GM19099 (cell line): Measurements from ENCODE around the gene GRK5.

Source experiments
- POLR2A ChIP-seq: IDR thresholded peaks from 3 replicates; pipeline ENCODE4 v1.6.1; 2011; ENCODE audit warnings: low read depth; ENCODE audit not compliant: insufficient read length; ENCODE audit errors: extremely low read depth

Gene GRK5

DNA sequence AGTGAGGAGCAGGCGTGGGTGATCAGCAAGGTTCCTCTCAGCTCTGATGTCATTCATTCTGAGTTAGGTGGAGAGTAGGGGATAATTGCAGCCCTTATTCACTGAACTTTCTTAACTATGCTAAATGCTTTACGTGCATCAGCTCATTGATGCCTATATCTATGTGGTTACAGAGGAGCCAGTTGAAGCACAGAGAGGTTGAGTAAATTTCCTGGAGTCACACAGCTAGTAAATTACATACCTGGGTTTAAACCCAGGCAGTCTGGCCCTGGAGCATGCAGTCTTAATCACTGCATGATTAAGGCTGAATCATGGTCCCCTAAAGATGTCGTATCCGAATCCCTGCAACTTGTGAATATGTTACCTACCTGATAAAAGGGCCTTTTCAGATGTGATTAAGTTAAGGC lies 99.6 kb downstream of the GRK5 start:
- TF ChIP-seq POLR2A, result no peak

DNA sequence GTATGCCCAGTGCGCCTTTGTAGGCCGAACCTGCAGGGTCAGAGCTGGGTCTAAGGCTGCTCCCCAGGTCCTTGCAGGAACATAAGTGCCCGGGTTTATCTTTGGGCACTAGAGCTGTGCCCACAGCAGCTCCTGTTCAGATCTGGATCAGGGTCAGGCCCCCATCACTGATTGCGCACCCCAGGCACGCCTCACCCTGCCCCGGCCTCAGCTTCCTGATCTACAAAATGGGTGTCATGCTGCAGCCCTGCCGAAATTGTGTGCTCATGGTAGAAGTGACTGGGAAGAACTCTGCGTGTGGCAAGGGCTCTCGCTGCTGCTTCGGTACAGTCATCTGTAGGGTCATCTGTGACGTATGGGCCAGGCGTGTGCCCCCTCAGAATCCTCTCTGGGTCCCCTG lies 100.7 kb downstream of the GRK5 start:
- TF ChIP-seq POLR2A, result no peak

DNA sequence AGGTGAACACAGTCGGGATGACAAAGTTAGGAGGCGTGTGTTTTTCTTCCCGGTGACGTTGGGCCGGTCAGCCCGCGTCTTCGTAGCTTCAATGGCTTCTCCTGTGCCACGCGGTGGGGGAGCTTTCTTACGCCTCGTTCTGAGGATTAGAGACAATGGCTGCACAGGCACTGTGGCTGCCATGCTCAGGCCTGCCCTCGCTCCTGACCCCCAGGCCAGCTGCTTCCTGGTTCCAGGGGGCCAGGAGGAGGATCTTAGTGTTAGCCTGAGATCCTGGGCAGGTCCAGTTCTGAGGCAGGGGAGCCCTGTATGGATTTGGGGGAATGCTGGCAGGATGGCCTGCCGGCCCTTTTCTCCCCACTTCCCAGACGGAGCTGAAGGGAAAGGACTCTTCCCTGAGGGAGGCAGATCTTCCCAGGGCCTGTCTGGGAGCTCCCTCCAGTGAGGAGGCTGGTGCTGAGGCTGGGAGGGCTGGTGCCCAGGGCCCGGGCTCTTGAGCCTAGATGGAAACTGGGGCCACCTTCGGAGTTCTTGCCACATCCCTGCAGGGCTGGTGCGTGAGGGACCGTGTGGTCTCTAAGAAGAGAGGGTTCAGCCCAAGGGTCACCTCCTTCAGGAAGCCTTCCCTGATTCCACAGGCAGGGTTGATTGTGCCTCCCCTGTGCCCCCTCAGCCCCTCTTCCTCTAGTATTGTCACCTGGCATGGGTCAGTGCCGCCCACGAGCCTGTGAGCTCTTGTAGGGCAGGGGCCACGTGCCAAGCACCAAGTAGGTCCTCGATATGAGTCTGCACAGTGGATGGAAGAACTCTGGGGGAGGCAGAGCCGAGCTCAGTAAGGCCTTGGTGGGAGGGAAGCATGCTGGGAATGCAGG lies 101.4 kb downstream of the GRK5 start:
- no peak for TF ChIP-seq POLR2A

DNA sequence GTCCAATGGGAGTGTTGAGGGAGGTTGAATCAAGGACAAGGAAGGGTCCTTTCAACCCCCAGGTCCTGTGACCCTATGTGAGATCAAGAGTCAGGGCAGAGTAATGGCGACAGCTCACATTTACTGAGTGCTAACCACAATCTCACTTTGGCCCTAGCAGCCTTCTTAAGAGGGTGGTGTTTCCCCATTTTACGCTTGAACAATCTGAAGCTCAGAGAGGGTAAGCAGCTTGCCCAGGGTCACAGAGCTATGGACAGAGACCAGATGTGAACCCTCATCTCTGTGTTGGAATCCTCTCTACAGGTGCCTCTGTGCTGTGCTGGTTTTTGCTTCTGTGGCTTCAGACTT lies 102.0 kb downstream of the GRK5 start:
- TF ChIP-seq POLR2A, result no peak

DNA sequence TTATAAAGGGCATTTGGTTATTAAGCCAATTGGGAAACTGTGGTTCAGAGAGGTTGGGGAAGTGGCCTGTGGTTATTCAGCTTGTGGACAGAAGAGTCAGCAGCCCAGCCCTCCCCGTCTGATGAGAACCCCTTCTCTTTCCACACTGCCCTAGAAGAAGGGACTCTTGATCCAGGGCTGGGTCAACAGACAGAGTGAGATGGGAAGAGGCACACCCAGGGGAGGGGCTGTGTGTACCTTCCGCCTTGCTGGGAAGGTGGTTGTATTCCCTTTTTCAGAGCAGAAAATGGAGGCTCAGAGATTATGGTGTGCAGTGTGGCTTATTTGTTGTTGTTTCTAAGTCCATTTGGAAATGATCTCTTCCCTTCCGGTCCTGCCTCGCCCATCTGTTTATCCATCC lies 103.4 kb downstream of the GRK5 start:
- no peak for TF ChIP-seq POLR2A

DNA sequence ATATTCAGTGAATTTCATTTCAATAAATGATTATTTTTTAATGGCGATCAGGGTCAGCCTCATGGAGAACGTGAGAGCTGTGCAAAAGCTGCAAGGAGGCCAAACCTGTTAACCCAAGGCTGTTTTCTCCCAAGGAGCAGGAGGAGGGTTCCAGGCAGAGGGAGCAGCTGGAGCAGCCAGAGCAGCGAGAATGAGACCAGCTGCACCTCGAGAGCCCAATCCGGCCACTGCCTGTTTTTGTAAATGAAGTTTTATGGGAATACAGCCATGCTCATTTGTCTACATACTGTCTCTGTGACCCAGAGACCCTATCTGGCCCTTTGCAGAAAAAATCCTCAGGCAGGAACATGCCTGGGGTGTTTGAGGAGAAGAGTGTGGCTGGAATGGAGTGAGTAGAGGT lies 104.9 kb downstream of the GRK5 start:
- no peak for TF ChIP-seq POLR2A

DNA sequence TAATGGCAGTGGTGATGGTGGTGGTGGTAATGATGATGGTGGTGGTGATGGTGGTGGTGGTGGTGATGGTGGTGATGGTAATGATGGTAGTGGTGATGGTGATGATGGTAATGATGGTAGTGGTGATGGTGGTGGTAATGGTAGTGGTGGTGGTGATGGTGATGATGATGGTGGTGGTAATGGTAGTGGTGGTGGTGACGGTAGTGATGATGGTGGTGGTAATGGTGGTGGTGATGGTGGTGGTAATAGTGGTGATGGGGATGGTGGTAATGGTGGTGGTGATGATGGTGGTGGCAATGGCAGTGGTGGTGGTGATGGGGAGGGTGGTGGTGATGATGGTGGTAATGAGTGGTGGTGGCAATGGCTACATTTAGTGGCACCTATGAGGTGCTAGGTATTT lies 105.7 kb downstream of the GRK5 start:
- no peak for TF ChIP-seq POLR2A

DNA sequence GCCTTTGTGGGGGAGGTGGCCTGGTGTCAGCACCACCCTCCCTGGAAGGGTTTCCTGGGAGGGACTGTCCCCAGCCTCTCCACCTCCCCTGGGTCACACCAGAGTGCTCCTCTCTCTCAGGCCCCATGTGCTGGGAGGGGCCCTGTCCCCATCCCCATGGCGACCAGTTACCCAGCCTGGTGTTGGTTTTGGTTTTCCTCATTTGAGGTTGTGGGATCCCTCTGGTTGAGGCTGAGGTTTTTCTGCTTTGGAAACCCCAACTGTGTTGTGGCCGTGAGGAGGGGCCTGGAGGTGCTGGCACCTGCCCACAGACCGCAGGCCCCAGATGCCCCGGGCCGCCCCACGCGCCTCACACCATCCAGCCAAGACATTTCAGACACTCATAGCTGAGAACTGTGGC lies 106.3 kb downstream of the GRK5 start:
- no peak for TF ChIP-seq POLR2A

DNA sequence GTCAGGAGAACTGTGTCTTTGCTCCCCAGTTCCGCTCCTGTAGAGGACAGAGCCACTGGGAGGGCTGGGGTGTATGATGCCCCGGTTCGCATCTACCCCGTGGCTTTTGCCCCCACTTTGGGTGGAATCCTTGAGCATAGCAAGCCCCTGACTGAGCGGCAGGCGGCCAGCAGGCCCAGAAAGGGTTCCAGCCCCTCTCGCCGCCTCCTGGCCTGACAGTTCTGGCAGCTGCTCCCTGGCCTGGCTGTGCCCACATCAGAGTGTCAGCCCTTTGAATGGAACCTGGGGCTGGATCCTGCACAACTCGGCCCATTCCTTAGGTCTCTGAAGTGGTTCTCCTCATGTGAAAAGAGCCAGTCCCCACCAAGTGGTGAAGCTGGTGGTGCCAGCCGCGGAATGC lies 106.7 kb downstream of the GRK5 start:
- no peak for TF ChIP-seq POLR2A

DNA sequence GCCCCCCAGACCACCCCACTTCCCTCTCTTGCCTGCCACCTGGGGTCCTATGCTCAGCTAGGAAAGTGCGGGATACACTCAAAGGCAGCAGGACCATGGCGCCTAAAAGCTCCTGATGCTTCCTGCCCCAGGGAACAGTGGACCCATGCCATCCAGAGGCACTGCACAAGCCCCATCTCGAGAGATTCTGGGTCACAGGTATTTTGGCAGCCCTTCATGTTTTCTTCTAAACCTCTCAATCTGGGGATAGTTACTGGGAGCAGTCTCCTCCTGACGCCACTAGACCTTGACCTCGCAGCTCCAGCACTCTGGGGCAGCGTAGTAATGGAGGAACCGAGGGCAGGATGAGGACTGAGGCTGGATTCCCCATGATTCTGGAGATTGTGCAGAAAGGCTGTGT lies 107.1 kb downstream of the GRK5 start:
- no peak for TF ChIP-seq POLR2A

DNA sequence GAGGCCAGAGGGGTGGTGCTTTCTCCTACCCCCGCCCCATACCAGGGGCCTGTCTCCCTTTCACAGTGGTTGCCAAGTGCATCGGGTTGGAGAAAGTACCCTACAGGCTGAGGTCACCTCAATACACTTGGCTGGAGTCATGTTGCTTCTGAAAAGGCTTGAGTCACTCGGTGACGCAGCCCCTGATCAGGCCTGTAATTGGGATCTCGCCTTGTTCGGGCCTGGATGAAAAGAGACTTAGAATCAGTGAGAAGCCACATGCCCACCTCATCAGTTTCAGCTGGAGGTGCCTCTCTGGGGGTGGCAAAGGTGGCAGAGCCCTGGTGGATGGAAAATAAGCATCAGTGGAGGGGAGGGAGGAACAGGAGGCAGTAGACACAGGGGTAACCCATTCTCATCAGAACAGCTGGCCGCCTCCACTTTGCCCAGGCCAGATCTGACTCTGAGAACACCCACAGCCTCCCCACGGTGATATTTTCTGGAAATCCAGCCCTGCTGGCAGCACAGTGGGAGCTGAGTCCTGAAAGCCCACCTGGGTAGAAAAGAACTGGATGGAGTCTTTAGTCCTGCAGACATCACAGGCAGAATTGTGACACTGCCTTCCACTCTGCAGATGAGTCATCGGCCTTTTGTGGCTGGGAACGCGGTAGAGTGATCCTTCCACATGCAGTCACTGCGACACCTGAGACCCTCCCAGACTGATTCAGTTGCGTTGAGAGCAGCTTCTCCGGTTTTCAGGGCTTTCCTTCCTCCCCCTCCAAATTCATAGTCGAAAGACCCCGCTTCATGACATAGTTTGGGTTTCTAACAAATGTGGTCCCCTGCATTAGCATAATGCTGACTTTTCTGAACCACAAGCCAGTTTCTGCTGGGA lies 108.0 kb downstream of the GRK5 start:
- TF ChIP-seq POLR2A, result no peak

DNA sequence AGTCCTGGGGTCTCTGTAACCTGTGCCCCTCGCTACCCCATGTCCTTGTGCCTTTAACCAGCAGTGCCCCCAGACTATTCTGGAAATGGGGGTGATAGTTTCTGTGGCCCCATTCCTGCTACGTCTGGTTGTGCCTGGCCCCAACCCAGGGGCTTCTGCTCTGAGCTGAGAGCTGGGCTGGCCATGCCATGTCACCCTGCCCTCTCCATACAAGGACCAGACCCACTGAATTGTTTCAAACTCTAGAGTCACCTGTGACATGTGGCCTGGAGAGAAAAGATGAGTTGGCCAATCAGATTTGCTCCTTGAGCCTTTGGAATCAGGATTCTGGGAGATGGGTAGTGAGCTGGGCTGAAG lies 108.6 kb downstream of the GRK5 start:
- no peak for TF ChIP-seq POLR2A

DNA sequence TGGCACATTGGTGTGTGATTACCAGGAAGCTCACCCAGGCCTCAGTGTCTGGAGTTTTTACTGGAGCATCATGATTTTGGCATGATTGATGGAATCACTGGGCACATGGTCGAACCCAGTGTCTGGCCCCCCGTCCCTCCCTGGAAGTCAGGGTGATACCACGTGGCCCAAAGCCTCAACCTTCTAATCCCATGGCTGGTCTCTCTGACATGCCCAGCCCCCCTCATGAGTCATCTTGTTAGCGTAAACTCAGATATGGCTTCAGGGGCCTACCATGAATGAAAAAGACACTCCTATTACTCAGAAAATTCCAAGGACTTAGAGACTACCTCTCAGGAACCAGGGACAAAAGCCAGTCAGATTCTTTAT lies 109.3 kb downstream of the GRK5 start:
- no peak for TF ChIP-seq POLR2A

DNA sequence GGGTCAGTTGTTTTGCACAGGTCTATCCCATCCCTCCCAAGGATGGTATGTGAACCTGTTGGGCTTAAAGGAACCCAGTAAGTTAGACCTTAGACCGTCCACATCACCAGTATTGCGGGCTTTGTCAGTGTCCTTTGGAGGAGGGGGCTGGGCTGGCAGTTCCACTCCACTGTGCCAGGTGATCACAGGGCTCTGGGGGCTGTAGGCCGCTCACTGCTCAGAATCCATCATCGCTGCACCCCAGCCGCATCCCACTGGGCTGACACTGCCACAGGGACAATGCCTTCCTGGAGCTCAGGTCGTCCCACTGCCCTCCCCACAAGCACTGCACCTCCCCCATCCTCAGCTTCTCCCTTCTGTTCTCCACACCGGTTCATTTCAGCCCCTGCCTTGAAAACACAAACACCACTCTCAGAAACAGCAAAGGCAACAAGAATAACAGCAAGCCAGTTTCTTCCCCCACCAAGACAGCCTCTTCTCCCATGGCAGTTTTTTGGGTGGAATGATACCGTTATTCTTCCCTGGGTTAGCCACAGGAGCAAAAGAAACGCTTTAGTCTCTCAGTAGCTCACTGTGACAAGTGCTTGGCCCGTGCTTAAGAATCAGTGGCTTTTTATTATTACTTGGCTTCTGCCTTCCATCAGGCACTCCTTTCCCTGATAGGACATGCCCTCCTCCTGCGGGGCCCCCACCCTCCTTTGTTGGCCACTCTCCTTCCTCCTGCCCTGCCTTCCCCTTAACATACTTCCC lies 111.2 kb downstream of the GRK5 start:
- no peak for TF ChIP-seq POLR2A

DNA sequence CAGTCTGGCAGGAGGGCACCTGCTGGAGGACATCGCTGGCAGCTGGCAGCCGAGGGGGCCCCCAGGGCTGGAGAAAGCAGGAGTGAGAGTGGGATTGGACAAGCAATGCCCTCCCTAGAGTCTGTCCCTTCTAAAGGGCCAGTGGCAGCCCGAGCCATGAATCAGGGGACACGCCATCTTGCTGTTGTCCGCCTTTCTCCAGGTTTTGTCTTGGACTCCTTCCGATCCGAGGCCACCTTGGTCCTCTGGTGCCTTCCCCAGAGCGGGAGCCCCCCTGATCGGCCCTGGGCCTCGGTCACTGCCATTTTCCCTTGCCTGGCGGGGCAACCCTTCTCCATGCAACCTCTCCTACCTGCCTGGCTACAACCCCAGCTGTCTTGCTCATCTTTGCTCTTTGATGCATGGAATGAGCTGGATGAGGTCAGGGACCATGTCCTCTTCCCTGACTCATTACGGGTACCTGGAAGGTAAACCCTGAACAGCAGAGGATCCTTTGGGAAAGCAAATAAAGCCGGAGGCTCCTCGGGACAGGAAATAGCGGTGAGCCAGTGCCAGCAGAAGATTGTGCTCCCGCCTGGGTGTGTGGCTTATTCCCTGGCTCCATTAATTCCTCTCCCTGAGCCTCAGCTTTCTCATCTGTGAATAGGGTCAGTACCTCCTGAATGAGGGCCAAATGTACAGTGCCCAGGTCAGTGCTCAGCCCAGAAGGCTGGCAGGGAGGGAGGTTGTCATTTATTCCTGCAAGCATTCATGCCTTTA lies 112.0 kb downstream of the GRK5 start:
- TF ChIP-seq POLR2A, result no peak
